LNCaP clone FGC (cell line): ENCODE data around the gene SMPD1.

Experiments
- DNase-seq: peaks from one replicate; pipeline ENCODE4 v3.0.0-alpha.2; 2011; ENCODE audit warnings: low read depth
- H3K4me3 ChIP-seq: 2 replicates; pipeline ENCODE4 v1.5.1; 2011; ENCODE audit warnings: mild to moderate bottlenecking, low read depth, low read length, control low read depth
- CTCF ChIP-seq: IDR thresholded peaks from 2 replicates; pipeline ENCODE4 v1.5.1; 2012; ENCODE audit warnings: mild to moderate bottlenecking; ENCODE audit not compliant: control insufficient read depth, insufficient read depth; ENCODE audit errors: extremely low read depth

The SMPD1 gene

GRCh38 chr11:6354651-6355485, 35.4 kb upstream of the SMPD1 start:
- DNase-seq = no peak
- H3K4me3 ChIP-seq = no peak overlapping the region
- no peak for TF ChIP-seq CTCF

- DNase-seq = no peak
- no peak for TF ChIP-seq CTCF
- H3K4me3 ChIP-seq = no peak overlapping the region
These were observed 33.7 kb upstream of the SMPD1 start for GRCh38 chr11:6356503-6357055.

GRCh38 chr11:6357222-6357621, 33.1 kb upstream of the SMPD1 start:
- H3K4me3 ChIP-seq = no peak overlapping the region
- TF ChIP-seq CTCF = no peak
- DNase-seq = no peak

- no peak for DNase-seq
- TF ChIP-seq CTCF = no peak
- no peak overlapping the region for H3K4me3 ChIP-seq
These were observed 30.1 kb upstream of the SMPD1 start for GRCh38 chr11:6360183-6360582.

GRCh38 chr11:6362185-6362872, 27.9 kb upstream of the SMPD1 start:
- no peak for TF ChIP-seq CTCF
- no peak for DNase-seq
- H3K4me3 ChIP-seq = no peak overlapping the region

GRCh38 chr11:6362873-6363678, 27.2 kb upstream of the SMPD1 start:
- no peak overlapping the region for H3K4me3 ChIP-seq
- peak; percentile 43 for DNase-seq
- peak; percentile 100 for TF ChIP-seq CTCF
